GM12864 (cell line): ENCODE results near the gene KCNQ5.

Experiments used
- DNase-seq: peaks from one replicate; pipeline ENCODE4 v3.0.0-alpha.2; 2011; ENCODE audit warnings: low read depth
- H3K4me3 ChIP-seq: 2 replicates; pipeline ENCODE4 v1.5.1; 2011; ENCODE audit warnings: mild to moderate bottlenecking, low read depth, low read length, control low read depth
- CTCF ChIP-seq: IDR thresholded peaks from 2 replicates; pipeline ENCODE4 v1.5.1; 2011; ENCODE audit warnings: low read depth, mild to moderate bottlenecking, moderate library complexity, low read length, control low read depth, inconsistent platforms; ENCODE audit errors: missing control alignments

The KCNQ5 gene

GRCh38 chr6:72770959-72771358 lies 149.1 kb downstream of the KCNQ5 start:
- H3K4me3 ChIP-seq: no peak overlapping the region
- TF ChIP-seq CTCF: no peak
- no peak for DNase-seq

- TF ChIP-seq CTCF: no peak
- no peak for DNase-seq
Observed at GRCh38 chr6:72776456-72776855, 154.6 kb downstream of the KCNQ5 start.

GRCh38 chr6:72781624-72782023 lies 159.8 kb downstream of the KCNQ5 start:
- DNase-seq: no peak
- TF ChIP-seq CTCF: no peak
- H3K4me3 ChIP-seq: no peak overlapping the region

More at GRCh38 chr6:72776456-72776855, 154.6 kb downstream of the KCNQ5 start:
- H3K4me3 ChIP-seq: no peak overlapping the region

GRCh38 chr6:72783035-72783434 lies 161.2 kb downstream of the KCNQ5 start:
- no peak for DNase-seq
- no peak for TF ChIP-seq CTCF
- H3K4me3 ChIP-seq: no peak overlapping the region

GRCh38 chr6:72783666-72784065 lies 161.8 kb downstream of the KCNQ5 start:
- no peak for TF ChIP-seq CTCF
- H3K4me3 ChIP-seq: no peak overlapping the region
- DNase-seq: no peak

- no peak for DNase-seq
- no peak for TF ChIP-seq CTCF
- no peak overlapping the region for H3K4me3 ChIP-seq
Observed at GRCh38 chr6:72784071-72784470, 162.2 kb downstream of the KCNQ5 start.

GRCh38 chr6:72784581-72784980 lies 162.7 kb downstream of the KCNQ5 start:
- H3K4me3 ChIP-seq: no peak overlapping the region
- no peak for DNase-seq
- no peak for TF ChIP-seq CTCF
